ENCODE measurements around the gene BANP. TPM values are rescaled to one million over a fixed set of nuclear protein-coding genes. Genes with fewer than 3 reads are reported as not detected.

The BANP gene
- total RNA-seq, 1 experiment from 2014 or later, result 24.2 TPM

DNA sequence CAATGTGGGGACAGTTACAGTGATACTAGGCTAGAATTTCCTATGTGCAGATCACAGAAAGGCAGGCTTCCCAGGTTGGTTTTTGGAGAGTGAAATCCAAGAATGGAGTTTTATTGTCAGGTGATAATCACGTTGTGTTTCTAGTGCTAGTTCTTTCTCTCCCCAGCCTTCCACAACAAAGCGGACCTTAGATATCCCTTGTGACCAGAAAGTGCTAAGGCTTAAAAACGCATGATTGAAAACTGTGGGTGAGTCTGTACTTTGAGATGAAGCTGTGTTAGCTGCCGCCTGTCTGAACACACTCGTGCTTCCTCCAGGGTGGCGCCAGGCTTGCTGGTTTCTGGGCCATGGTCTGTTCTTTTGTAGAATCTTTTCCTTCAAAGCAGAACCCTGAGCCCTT, 52.1 kb downstream of the BANP start:
- TF ChIP-seq EZH2phosphoT487 (IDR thresholded peaks at IDR 0.05; ENCODE audit: borderline replicate concordance, low read length), result no peak
- no peak for TF ChIP-seq CTCF (conservative IDR thresholded peaks at IDR 0.05; ENCODE audit: low read depth, low read length)
- TF ChIP-seq EZH2 (IDR thresholded peaks at IDR 0.05; ENCODE audit: low read length, unreplicated experiment), result no peak
- no peak overlapping the region for H3K4me2 ChIP-seq (ENCODE audit: low read length)
- no peak for ATAC-seq
- H3K9me2 ChIP-seq (replicated peaks; ENCODE audit: low read length), result no peaks in the 10 kb centered on the region
- intact Hi-C loops (cut with micrococcal nuclease), result no loop called here
- H4K20me1 ChIP-seq (ENCODE audit: low read length), result no peaks in the 10 kb centered on the region
- no peak overlapping the region for H3K9ac ChIP-seq (ENCODE audit: low read length)
- BruUV-seq (replicated peaks), result no TSS peak
- no peak overlapping the region for H2AFZ ChIP-seq (ENCODE audit: low read length)
- H3K79me2 ChIP-seq (ENCODE audit: low read length), result no peaks in the 10 kb centered on the region
- no peaks in the 10 kb centered on the region for H3K4me1 ChIP-seq (ENCODE audit: insufficient read depth, low read length)
- H3F3A ChIP-seq (ENCODE audit: low read length, unreplicated experiment), result no peaks in the 10 kb centered on the region
- DNase-seq, result no peak
- CTCF ChIA-PET, result no interaction called here
- H3K27ac ChIP-seq (ENCODE audit: low read length), result no peak overlapping the region
- H3K9me3 ChIP-seq (ENCODE audit: low read length), result no peaks in the 10 kb centered on the region
- POLR2A ChIA-PET (ENCODE audit: unreplicated experiment), result no interaction called here
- H3K36me3 ChIP-seq (ENCODE audit: low read depth, low read length), result no peaks in the 10 kb centered on the region; the same call in 1 of the 2 replicates
- H3K4me3 ChIP-seq (ENCODE audit: low read length), result no peak overlapping the region
- no peaks in the 10 kb centered on the region for H3K27me3 ChIP-seq (ENCODE audit: low read length)

- Histone ChIP-seq H3K27me3 (ENCODE audit: low read length) (no peaks in the 10 kb centered on the region), H3K9ac (ENCODE audit: low read length) (no peak overlapping the region), H3K4me2 (ENCODE audit: low read length) (no peak overlapping the region), H3K9me3 (ENCODE audit: low read length) (no peaks in the 10 kb centered on the region), H3K4me3 (ENCODE audit: low read length) (no peak overlapping the region), H2AFZ (ENCODE audit: low read length) (no peak overlapping the region), H3K36me3 (ENCODE audit: low read depth, low read length) (no peaks in the 10 kb centered on the region; the same call in 1 of the 2 replicates), H3K79me2 (ENCODE audit: low read length) (no peaks in the 10 kb centered on the region), H4K20me1 (ENCODE audit: low read length) (no peaks in the 10 kb centered on the region), H3K27ac (ENCODE audit: low read length) (no peak overlapping the region), H3K4me1 (ENCODE audit: insufficient read depth, low read length) (no peaks in the 10 kb centered on the region), H3F3A (ENCODE audit: low read length, unreplicated experiment) (no peaks in the 10 kb centered on the region), H3K9me2 (replicated peaks; ENCODE audit: low read length) (no peaks in the 10 kb centered on the region)
- no peak for DNase-seq
- no peak for TF ChIP-seq CTCF (conservative IDR thresholded peaks at IDR 0.05; ENCODE audit: low read depth, low read length)
- TF ChIP-seq EZH2 (IDR thresholded peaks at IDR 0.05; ENCODE audit: low read length, unreplicated experiment), result no peak
- no peak for TF ChIP-seq EZH2phosphoT487 (IDR thresholded peaks at IDR 0.05; ENCODE audit: borderline replicate concordance, low read length)
- no TSS peak for BruUV-seq (replicated peaks)
- CTCF ChIA-PET, result no interaction called here
- ATAC-seq, result no peak
- POLR2A ChIA-PET (ENCODE audit: unreplicated experiment), result no interaction called here
- intact Hi-C loops (cut with micrococcal nuclease), result no loop called here
Observed at GRCh38 chr16:88003736-88004135, 52.5 kb downstream of the BANP start.

- Histone ChIP-seq H2AFZ (ENCODE audit: low read length) (no peak overlapping the region), H3K27ac (ENCODE audit: low read length) (no peak overlapping the region), H3K9me2 (replicated peaks; ENCODE audit: low read length) (no peaks in the 10 kb centered on the region), H3K9ac (ENCODE audit: low read length) (no peak overlapping the region), H3K27me3 (ENCODE audit: low read length) (no peaks in the 10 kb centered on the region), H3F3A (ENCODE audit: low read length, unreplicated experiment) (no peaks in the 10 kb centered on the region), H3K4me1 (ENCODE audit: insufficient read depth, low read length) (no peaks in the 10 kb centered on the region), H3K79me2 (ENCODE audit: low read length) (no peaks in the 10 kb centered on the region), H4K20me1 (ENCODE audit: low read length) (no peaks in the 10 kb centered on the region), H3K9me3 (ENCODE audit: low read length) (no peaks in the 10 kb centered on the region), H3K4me2 (ENCODE audit: low read length) (no peak overlapping the region), H3K4me3 (ENCODE audit: low read length) (no peak overlapping the region), H3K36me3 (ENCODE audit: low read depth, low read length) (no peaks in the 10 kb centered on the region; the same call in 1 of the 2 replicates)
- POLR2A ChIA-PET (ENCODE audit: unreplicated experiment), result no interaction called here
- CTCF ChIA-PET, result no interaction called here
- no peak for TF ChIP-seq EZH2phosphoT487 (IDR thresholded peaks at IDR 0.05; ENCODE audit: borderline replicate concordance, low read length)
- TF ChIP-seq CTCF (conservative IDR thresholded peaks at IDR 0.05; ENCODE audit: low read depth, low read length), result no peak
- no peak for TF ChIP-seq EZH2 (IDR thresholded peaks at IDR 0.05; ENCODE audit: low read length, unreplicated experiment)
- DNase-seq (no peak), ATAC-seq (no peak)
- no TSS peak for BruUV-seq (replicated peaks)
- intact Hi-C loops (cut with micrococcal nuclease), result no loop called here
Observed at GRCh38 chr16:88004391-88004790, 53.2 kb downstream of the BANP start.

Measured in PC-3 (cell line).